Keratinocyte (primary cell): ENCODE measurements around the gene AKAP13. TPM values are rescaled to one million over a fixed set of nuclear protein-coding genes. Genes with fewer than 3 reads are reported as not detected.

Experiments used
- DNase-seq: peaks from one replicate; pipeline ENCODE4 v3.0.0-alpha.2; 2011; ENCODE audit warnings: low read depth, missing footprints, low spot score
- FAIRE-seq: peaks from 2 replicates; lab custom pipeline; 2011; peaks lifted over from hg19 to GRCh38; lab: Jason Lieb, UNC
- H2AFZ ChIP-seq: 2 replicates; pipeline ENCODE4 v1.6.0; 2012; ENCODE audit warnings: low read length, control low read depth, inconsistent platforms; ENCODE audit not compliant: control insufficient read depth
- H3K27ac ChIP-seq: 2 replicates; pipeline ENCODE4 v1.5.1; 2011; ENCODE audit warnings: low read length; ENCODE audit not compliant: control insufficient read depth, insufficient read depth
- H3K27me3 ChIP-seq: 3 replicates; pipeline ENCODE4 v1.6.0; 2011; ENCODE audit warnings: low read length; ENCODE audit not compliant: control insufficient read depth, insufficient read depth; ENCODE audit errors: extremely low read depth
- H3K36me3 ChIP-seq, 2 experiments: 2 replicates in 1 of 2; 3 replicates in 1 of 2; pipeline ENCODE4 v1.5.1; 2011; ENCODE audit warnings: low read length in 2 of 2, mild to moderate bottlenecking in 1 of 2; ENCODE audit not compliant: control insufficient read depth in 2 of 2, insufficient read depth in 2 of 2; ENCODE audit errors: extremely low read depth in 1 of 2
- H3K4me1 ChIP-seq: 3 replicates; pipeline ENCODE4 v1.5.1; 2011; ENCODE audit warnings: low read length; ENCODE audit not compliant: control insufficient read depth, insufficient read depth; ENCODE audit errors: extremely low read depth
- H3K4me2 ChIP-seq: 3 replicates; pipeline ENCODE4 v1.6.0; 2011; ENCODE audit warnings: low read depth, low read length; ENCODE audit not compliant: control insufficient read depth, insufficient read depth; ENCODE audit errors: extremely low read depth
- H3K4me3 ChIP-seq, 3 experiments: fragments of 200-600 bp in 1 of 3; sonication (generic) in 1 of 3; 2 replicates in 2 of 3; 3 replicates in 1 of 3; pipeline ENCODE4 v1.5.1; 2011 to 2016; ENCODE audit warnings: low read length in 3 of 3, mild to moderate bottlenecking in 3 of 3, control low read depth in 2 of 3, inconsistent platforms in 1 of 3, low read depth in 1 of 3, mixed read lengths in 1 of 3, mixed run types in 1 of 3, moderate library complexity in 1 of 3; ENCODE audit not compliant: control insufficient read depth in 2 of 3, insufficient read depth in 2 of 3; ENCODE audit errors: extremely low read depth in 1 of 3
- H3K79me2 ChIP-seq: 2 replicates; pipeline ENCODE4 v1.6.0; 2012; ENCODE audit warnings: low read length; ENCODE audit not compliant: control insufficient read depth, insufficient read depth
- H3K9ac ChIP-seq: 3 replicates; pipeline ENCODE4 v1.6.0; 2011; ENCODE audit warnings: low read length; ENCODE audit not compliant: control insufficient read depth, insufficient read depth; ENCODE audit errors: extremely low read depth
- H3K9me1 ChIP-seq: 3 replicates; pipeline ENCODE4 v1.6.0; 2011; ENCODE audit warnings: low read length; ENCODE audit not compliant: control insufficient read depth, insufficient read depth; ENCODE audit errors: extremely low read depth
- H3K9me3 ChIP-seq: 2 replicates; pipeline ENCODE4 v1.5.1; 2012; ENCODE audit warnings: low read depth, low read length; ENCODE audit not compliant: control insufficient read depth
- H4K20me1 ChIP-seq: 3 replicates; pipeline ENCODE4 v1.6.0; 2011; ENCODE audit warnings: low read length; ENCODE audit not compliant: control insufficient read depth, insufficient read depth; ENCODE audit errors: extremely low read depth
- CTCF ChIP-seq, 3 experiments: IDR thresholded peaks in 1 of 3; conservative IDR thresholded peaks in 1 of 3; optimal IDR thresholded peaks in 1 of 3; 2 replicates in 2 of 3; 3 replicates in 1 of 3; pipeline versions ENCODE3 to v1.5.1; 2011; ENCODE audit warnings: low read length in 3 of 3, mild to moderate bottlenecking in 3 of 3, moderate library complexity in 2 of 3, control low read depth in 1 of 3, inconsistent platforms in 1 of 3; ENCODE audit not compliant: insufficient read depth in 2 of 3; ENCODE audit errors: extremely low read depth in 1 of 3
- EZH2 ChIP-seq: IDR thresholded peaks from one replicate; pipeline ENCODE4 v1.6.1; 2012; ENCODE audit warnings: inconsistent platforms, mild to moderate bottlenecking, low read length, moderate library complexity
- dilution Hi-C: fragments of 300-500 bp; cut with MboI; formaldehyde crosslinking; loops from one replicate; pipeline ENCODE4 v1.7.0; 2020; ENCODE audit warnings: low sequenced_read_pairs; ENCODE audit not compliant: extremely low pct_ligation_motif_present
- polyA plus RNA-seq, 5 experiments: library from polyadenylated mRNA; depleted of rRNA in 3 of 5; stranded (reverse) in 3 of 5; stranded (forward) in 1 of 5; unstranded in 1 of 5; fragments of >200 nt; gene quantifications; 1 replicate in 1 of 5; 2 replicates in 3 of 5; 3 replicates in 1 of 5; pipeline versions ENCODE4 v1.2.1 to v1.2.3, GENCODE V29; 2011 to 2012; ENCODE audit warnings: missing spikeins in 2 of 5, low read depth in 1 of 5, low replicate concordance in 1 of 5

Gene AKAP13
- polyA plus RNA-seq, 1 donor (not counting 4 experiments of a cell fraction or from before 2014, with no cell fraction given), result 16.7 TPM

GRCh38 chr15:85706779-85707518 lies 326.5 kb downstream of the AKAP13 start:
- no peak overlapping the region for H3K4me2 ChIP-seq
- no peak overlapping the region for H3K4me3 ChIP-seq
- dilution Hi-C loops, result no loop called here
- no peak overlapping the region for H3K9ac ChIP-seq
- H2AFZ ChIP-seq, result no peak overlapping the region
- H3K27me3 ChIP-seq, result no peaks in the 10 kb centered on the region
- peaks cover 0 to 12% of the 10 kb centered on the region in 2 experiments for H3K36me3 ChIP-seq
- no peaks in the 10 kb centered on the region for H3K9me1 ChIP-seq
- no peaks in the 10 kb centered on the region for H3K9me3 ChIP-seq
- no peaks in the 10 kb centered on the region for H3K79me2 ChIP-seq
- no peaks in the 10 kb centered on the region for H4K20me1 ChIP-seq
- TF ChIP-seq CTCF (optimal IDR thresholded peaks at IDR 0.05 in 1 of 3, IDR thresholded peaks at IDR 0.05 in 1 of 3, conservative IDR thresholded peaks at IDR 0.05 in 1 of 3; ENCODE audit: extremely low read depth in 1 of 3, insufficient read depth in 2 of 3, low read length in 3 of 3) (no peak), EZH2 (no peak)
- H3K4me1 ChIP-seq, result no peaks in the 10 kb centered on the region
- H3K27ac ChIP-seq, result no peak overlapping the region
- no peak for DNase-seq
- no peak for FAIRE-seq

GRCh38 chr15:85707519-85708338 lies 327.3 kb downstream of the AKAP13 start:
- no peak for FAIRE-seq
- H3K27ac ChIP-seq, result no peak overlapping the region

More at GRCh38 chr15:85707519-85708338, 327.3 kb downstream of the AKAP13 start:
- Histone ChIP-seq H3K9me3 (no peaks in the 10 kb centered on the region), H4K20me1 (no peaks in the 10 kb centered on the region), H3K4me3 (no peak overlapping the region), H3K9ac (no peak overlapping the region), H3K79me2 (no peaks in the 10 kb centered on the region), H2AFZ (no peak overlapping the region), H3K36me3 (peaks cover 0 to 11% of the 10 kb centered on the region in 2 experiments), H3K27me3 (no peaks in the 10 kb centered on the region), H3K9me1 (no peaks in the 10 kb centered on the region), H3K4me2 (no peak overlapping the region), H3K4me1 (no peaks in the 10 kb centered on the region)
- no peak for TF ChIP-seq EZH2
- TF ChIP-seq CTCF (optimal IDR thresholded peaks at IDR 0.05 in 1 of 3, IDR thresholded peaks at IDR 0.05 in 1 of 3, conservative IDR thresholded peaks at IDR 0.05 in 1 of 3; ENCODE audit: extremely low read depth in 1 of 3, insufficient read depth in 2 of 3, low read length in 3 of 3), result no peak
- dilution Hi-C loops, result no loop called here
- DNase-seq, result no peak
